ENCODE data around the gene TRPV5. TPM values are rescaled to one million over a fixed set of nuclear protein-coding genes. Genes with fewer than 3 reads are reported as not detected.

The TRPV5 gene
- total and polyA plus RNA-seq, 2 of the 4 experiments (the other 2 are of a cell fraction): not detected

GRCh38 chr7:142961973-142962926, 28.7 kb upstream of the TRPV5 start, which contains the start of gene KEL:
TSS of gene KEL (minus strand) at chr7:142962363. CDS start at chr7:142962206, 157 bp downstream.
- intact Hi-C loops (cut with micrococcal nuclease): no loop called here
- in situ Hi-C loops (cut with MboI; ENCODE audit: low sequenced_read_pairs): no loop called here
- H4K8ac ChIP-seq (ENCODE audit: low read depth in 2 of 2, low read length in 2 of 2): no peak within 1 kb of the TSS

More at GRCh38 chr7:142961973-142962926, 28.7 kb upstream of the TRPV5 start, which contains the start of gene KEL:
- no peak within 1 kb of the TSS for H3K14ac ChIP-seq (replicated peaks; ENCODE audit: low read depth, low read length)
- H3K56ac ChIP-seq (ENCODE audit: extremely low read depth, insufficient read depth, low read length): no peak within 1 kb of the TSS
- H2BK120ac ChIP-seq (ENCODE audit: low read depth, low read length): no peak within 1 kb of the TSS
- BruUV-seq (replicated peaks): no TSS peak
- H2BK20ac ChIP-seq (ENCODE audit: low read depth, low read length): no peak within 1 kb of the TSS
- ChIA-PET POLR2A (ENCODE audit: unreplicated experiment) (no interaction called here), CTCF (no interaction called here)
- H3K4me2 ChIP-seq (ENCODE audit: low read depth, low read length): no peak within 1 kb of the TSS
- no peaks in the 10 kb centered on the region for H3K9me1 ChIP-seq (ENCODE audit: insufficient read depth, low read length)
- dilution Hi-C loops (cut with HindIII; ENCODE audit: low sequenced_read_pairs, unreplicated experiment): no loop called here
- no peaks in the 10 kb centered on the region for H3K79me1 ChIP-seq (ENCODE audit: low read depth in 1 of 2, low read length in 2 of 2)
- no peaks in the 10 kb centered on the region; the same call in 1 of the 2 replicates for H3K9me3 ChIP-seq (ENCODE audit: control insufficient read depth, insufficient read depth, low read length)
- H3K4me3 ChIP-seq (ENCODE audit: insufficient read depth, low read depth, low read length): no peak within 1 kb of the TSS
- H3K27me3 ChIP-seq (ENCODE audit: control insufficient read depth, insufficient read depth, low read length): no peaks in the 10 kb centered on the region
- H3K9ac ChIP-seq (ENCODE audit: low read depth, low read length): no peak within 1 kb of the TSS
- DNase-seq (no peak), ATAC-seq (ENCODE audit: low read depth) (no peak)
- H3K4me1 ChIP-seq (ENCODE audit: control insufficient read depth, insufficient read depth, low read length): no peaks in the 10 kb centered on the region
- no peak within 1 kb of the TSS for H3K23ac ChIP-seq (ENCODE audit: low read depth, low read length)
- no peak within 1 kb of the TSS for H2AK9ac ChIP-seq (replicated peaks; ENCODE audit: low read depth, low read length, poor library complexity)
- H3K36me3 ChIP-seq (ENCODE audit: control insufficient read depth, insufficient read depth, low read length): no peaks in the 10 kb centered on the region
- H4K20me1 ChIP-seq (ENCODE audit: insufficient read depth, low read length): no peaks in the 10 kb centered on the region
- H2AK5ac ChIP-seq (ENCODE audit: low read depth, low read length): no peak within 1 kb of the TSS
- no peak within 1 kb of the TSS for H4K5ac ChIP-seq (ENCODE audit: low read depth, low read length)
- no peak within 1 kb of the TSS for H2AFZ ChIP-seq (replicated peaks; ENCODE audit: low read length, poor library complexity)
- H2BK5ac ChIP-seq (ENCODE audit: low read depth, low read length, poor library complexity, severe bottlenecking): no peak within 1 kb of the TSS
- no peak within 1 kb of the TSS for H4K91ac ChIP-seq (ENCODE audit: insufficient read depth, low read depth, low read length)
- no peak within 1 kb of the TSS for H3K18ac ChIP-seq (ENCODE audit: low read depth, low read length)
- no peak within 1 kb of the TSS for H2BK15ac ChIP-seq (ENCODE audit: low read depth, low read length)
- no peak within 1 kb of the TSS for H3K4ac ChIP-seq (ENCODE audit: low read depth, low read length)
- WGBS, 2 experiments (ENCODE audit: extremely low coverage in 2 of 2, insufficient read length in 1 of 2): 34% methylated on average over 6 of the region's 9 CpGs; no CpG with 5 or more reads in 1 of the 2 experiments
- H3K27ac ChIP-seq (ENCODE audit: insufficient read depth, low read length): no peak within 1 kb of the TSS
- no peak for TF ChIP-seq CEBPB (IDR thresholded peaks at IDR 0.05; ENCODE audit: low read depth, low read length)
- TF ChIP-seq NFE2L2 (IDR thresholded peaks at IDR 0.05; ENCODE audit: low read depth, low read length): no peak
- no peak for TF ChIP-seq CTCF (conservative IDR thresholded peaks at IDR 0.05; ENCODE audit: low read depth, low read length)
